NCI-H2081 treated with DMSO at 0.1 percent for 48 hours (cell line): ENCODE measurements around the gene GNAQ.
"Not testable (repeated sequence)": the region's sequence is repeated elsewhere in the genome, so short reads cannot be mapped to it uniquely, and the experiment has no call there.

Experiments used
- DNase-seq: peaks from one replicate; lab custom pipeline; 2025; lab: John Stamatoyannopoulos, UW

GNAQ gene

GRCh38 chr9:77769246-77769645 lies 262.4 kb downstream of the GNAQ start:
- no peak for DNase-seq

GRCh38 chr9:77766587-77766986 lies 265.0 kb downstream of the GNAQ start:
- no peak for DNase-seq

- no peak for DNase-seq
Measured at GRCh38 chr9:77765781-77766259, 265.8 kb downstream of the GNAQ start.

GRCh38 chr9:77764894-77765780 lies 266.5 kb downstream of the GNAQ start:
- no peak for DNase-seq

DNA sequence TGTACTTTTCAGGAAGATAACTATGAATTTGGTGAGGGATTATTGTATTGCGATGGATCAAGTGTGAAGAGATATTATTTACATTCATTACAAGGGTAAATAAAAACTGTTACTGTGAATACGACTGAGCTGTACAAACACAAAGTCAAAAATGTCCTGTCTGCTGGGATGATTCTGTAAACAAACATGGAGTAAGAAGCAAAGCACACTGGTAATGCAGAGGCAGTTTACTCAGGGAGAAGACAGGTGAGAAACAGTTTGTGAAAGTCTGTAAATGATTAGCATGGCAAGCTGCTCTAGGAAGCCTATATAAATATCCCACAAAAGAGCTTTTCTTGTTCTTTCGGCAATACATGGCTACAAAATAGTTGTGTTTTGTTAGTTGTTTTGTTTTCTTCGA lies 268.0 kb downstream of the GNAQ start:
- DNase-seq, result no peak

GRCh38 chr9:77760919-77761318 lies 270.7 kb downstream of the GNAQ start:
- DNase-seq, result not testable (repeated sequence)

DNA sequence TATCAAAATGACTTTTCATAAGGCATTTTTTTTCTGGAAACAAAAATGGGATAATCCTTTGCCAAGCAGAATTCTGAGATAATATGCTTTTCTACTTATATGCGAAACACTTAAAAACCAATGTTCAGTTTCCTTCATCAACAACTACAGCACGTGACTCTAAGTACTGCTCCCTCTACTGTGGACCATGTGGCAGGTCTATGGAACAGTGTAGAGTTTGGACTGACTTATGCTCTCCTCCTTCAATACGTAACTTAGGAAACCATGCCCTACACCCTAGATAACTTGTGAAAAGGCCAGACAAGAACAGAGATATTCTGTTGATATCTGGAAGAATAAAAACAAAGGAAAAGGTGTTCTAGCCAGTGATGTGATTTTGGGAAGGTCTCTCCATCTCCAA lies 272.2 kb downstream of the GNAQ start:
- DNase-seq, result no peak

DNA sequence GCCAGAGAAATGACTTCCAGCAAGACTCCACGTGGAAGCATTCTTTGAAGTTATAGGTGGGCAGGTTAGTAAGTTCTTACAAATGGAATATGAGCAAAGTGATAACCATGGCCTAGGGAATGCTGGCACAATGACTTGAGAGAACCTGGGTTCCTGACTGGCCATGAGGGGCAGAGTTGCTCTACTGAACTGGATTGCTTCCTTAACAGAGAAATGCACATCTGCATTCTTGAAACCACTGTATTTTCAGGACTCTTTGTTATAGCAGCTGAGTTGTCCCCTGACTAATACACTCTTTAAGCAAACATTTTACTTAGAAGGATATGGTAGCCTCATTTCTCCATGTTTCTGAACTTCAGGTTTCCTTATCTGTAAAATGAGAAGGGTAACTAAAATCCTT lies 275.2 kb downstream of the GNAQ start:
- no peak for DNase-seq

DNA sequence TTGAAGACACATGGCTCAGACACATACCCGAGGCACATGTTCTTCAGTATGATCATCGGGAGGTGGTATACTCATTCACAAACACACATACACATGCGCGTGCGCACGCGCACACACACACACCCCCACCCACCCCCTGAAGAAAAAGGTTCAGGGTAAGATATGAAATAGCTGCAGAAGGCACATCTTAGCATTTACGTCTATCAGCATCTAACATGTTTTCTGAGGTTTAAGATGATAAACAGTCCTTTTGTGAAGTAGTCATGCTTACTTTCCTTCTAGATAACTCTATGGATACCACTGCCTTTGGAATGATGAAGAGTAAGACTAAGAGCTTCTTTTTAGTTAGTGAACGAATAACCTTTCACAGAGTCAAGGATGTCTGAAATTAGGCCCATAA lies 278.4 kb downstream of the GNAQ start:
- DNase-seq, result no peak

DNA sequence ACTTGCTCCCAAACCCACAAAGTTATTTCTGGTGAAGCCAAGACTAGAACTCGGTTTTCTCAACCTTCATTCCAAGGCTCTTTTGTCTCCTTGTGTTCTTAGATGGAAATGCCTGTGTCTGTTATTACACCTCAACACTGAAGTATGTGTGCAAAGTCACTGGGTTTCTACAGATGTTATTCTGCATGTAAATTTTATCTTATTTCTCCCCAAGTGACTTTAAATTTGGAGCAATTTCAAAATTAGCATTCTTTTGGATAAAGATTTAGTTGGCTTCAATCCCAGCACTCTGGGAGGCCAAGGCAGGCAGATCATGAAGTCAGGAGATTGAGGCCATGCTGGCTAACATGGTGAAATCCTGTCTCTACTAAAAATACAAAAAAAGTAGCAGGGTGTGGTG lies 279.1 kb downstream of the GNAQ start:
- no peak for DNase-seq

GRCh38 chr9:77751341-77752091 lies 280.1 kb downstream of the GNAQ start:
- peak; percentile 55 for DNase-seq

DNA sequence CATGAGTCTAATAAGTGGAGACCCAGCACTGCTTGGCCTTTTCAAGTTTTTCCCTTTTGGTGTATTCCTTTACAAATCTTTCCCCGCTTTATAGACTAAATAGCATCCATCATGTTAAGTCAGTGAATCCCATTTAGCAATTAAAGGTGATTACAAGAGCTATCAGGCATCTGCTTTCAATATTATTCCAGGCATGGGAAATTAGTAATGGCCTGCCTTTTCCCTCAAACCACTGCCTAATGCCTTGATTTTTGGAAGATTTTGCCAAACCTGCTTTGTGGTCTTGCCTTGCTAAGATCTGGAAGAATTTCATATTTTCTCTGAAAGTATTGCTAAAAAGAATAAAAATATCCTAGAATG lies 280.6 kb downstream of the GNAQ start:
- DNase-seq, result no peak

DNA sequence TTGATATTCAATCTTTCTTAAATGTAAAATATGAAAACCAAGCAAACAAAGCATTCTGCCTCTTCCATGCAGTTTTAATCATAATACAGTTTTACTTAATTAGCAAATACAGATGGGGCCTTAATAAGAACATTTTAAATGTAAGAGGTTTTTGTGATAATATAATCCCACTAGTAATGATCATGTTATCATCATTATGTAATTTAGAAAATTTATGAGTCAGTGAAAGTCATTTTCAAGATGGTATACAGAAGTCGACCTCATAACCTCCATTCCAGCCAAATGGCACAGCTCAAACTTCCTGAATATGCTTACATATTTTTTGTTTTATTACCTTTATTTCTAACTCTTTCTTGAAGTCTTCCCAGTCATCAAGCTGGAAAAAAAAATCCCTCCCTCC lies 281.3 kb downstream of the GNAQ start:
- DNase-seq, result no peak

- DNase-seq, result no peak
Measured at GRCh38 chr9:77748214-77748772, 283.3 kb downstream of the GNAQ start.

- DNase-seq, result no peak
Measured at GRCh38 chr9:77747163-77747562, 284.4 kb downstream of the GNAQ start.

GRCh38 chr9:77744841-77745430 lies 286.7 kb downstream of the GNAQ start:
- no peak for DNase-seq

GRCh38 chr9:77743386-77743785 lies 288.2 kb downstream of the GNAQ start:
- DNase-seq, result no peak

- DNase-seq, result no peak
Measured at GRCh38 chr9:77738932-77739331, 292.7 kb downstream of the GNAQ start.

DNA sequence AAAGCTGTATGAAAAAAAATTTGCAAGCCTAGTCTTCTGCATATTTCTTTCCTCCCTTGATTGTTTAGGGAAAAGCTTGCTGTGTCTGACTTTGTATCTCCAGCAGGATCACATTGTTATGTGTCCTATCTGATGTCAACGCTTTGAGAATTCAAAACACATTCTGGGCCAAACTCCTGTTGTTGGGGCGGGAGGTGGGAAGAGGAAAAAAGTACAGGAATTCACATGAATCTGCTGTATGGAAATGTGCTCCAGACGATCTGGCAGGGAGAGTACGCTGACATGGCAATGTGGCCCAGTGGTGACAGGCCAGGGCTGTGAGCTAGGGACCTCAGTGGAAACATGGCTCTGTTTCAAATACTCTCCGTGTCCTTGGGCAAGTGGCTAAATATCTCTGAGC lies 296.1 kb downstream of the GNAQ start:
- DNase-seq, result no peak

DNA sequence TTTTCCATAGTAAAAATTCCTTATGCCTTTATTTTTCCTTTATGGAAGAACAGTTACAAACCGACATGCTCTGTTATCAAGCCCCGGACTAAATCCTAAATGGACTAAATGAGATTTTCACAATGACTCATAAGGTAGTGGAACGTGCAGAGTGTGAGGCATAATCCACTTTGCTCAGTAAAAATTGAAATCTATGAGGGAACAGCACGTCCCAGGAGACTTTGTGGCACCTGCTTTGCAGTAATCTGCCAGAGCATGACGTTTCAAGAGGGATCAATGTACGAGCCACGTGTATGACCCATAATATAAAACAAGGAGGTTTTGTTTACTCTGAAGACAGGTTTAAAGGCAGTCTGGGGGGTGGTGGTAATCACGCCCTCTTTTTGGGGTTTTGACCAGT lies 299.7 kb downstream of the GNAQ start:
- no peak for DNase-seq

GRCh38 chr9:77731008-77731698 lies 300.5 kb downstream of the GNAQ start:
- DNase-seq, result no peak

GRCh38 chr9:77729177-77729576 lies 302.4 kb downstream of the GNAQ start:
- no peak for DNase-seq
